ENCODE data around the gene RASAL2. TPM values are rescaled to one million over a fixed set of nuclear protein-coding genes. Genes with fewer than 3 reads are reported as not detected.

Gene RASAL2
- total RNA-seq, 4 donors from 2014 or later = 26.0 to 51.4 (median 31.0) TPM

DNA sequence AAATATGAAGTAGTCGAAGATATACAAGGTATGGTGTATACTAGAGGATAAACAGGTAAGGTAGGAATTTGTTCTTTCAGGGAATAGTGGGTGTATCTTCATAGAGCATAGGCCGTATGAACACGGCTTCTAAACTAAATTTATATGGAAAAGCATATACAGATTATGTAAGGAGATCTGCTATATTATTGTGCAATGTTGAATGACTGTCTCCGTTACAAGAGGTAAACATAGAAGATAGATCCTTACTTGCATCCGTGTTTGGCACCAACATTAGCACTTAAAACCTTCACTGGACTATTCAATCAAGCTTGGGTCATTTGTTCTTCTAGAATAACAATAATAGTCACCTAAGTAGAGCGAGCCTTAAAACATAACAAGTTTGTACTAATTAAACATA, 357.0 kb downstream of the RASAL2 start:
- DNase-seq (ENCODE audit: low spot score in 2 of 2) = no peak
- WGBS, 2 donors = 81 to 94% methylated on average over 6 of the region's 6 CpGs
- no peak overlapping the region for H3K4me3 ChIP-seq (ENCODE audit: low read depth, poor library complexity, severe bottlenecking)
- intact Hi-C loops (cut with DNase I; ENCODE audit: low total_unique reads) = no loop called here
- no peak for TF ChIP-seq POLR2A (IDR thresholded peaks at IDR 0.05)
- no peak for TF ChIP-seq CTCF (IDR thresholded peaks at IDR 0.05)

DNA sequence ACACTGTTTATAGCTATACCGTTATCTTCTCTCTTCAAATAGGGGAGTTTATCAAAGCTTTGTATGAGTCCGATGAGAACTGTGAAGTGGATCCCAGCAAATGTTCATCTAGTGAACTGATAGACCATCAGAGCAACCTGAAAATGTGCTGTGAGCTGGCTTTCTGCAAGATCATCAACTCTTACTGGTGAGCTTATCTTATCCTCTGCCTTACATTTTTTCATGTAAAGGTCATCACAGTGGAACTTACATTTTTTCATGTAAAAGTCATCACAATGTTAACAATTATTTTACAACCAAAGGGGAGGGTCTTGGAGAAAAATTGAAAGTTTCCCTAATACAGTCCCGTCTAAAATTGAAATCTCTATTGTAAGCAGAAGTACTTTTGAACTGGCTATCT, 357.6 kb downstream of the RASAL2 start:
- intact Hi-C loops (cut with DNase I; ENCODE audit: low total_unique reads) = no loop called here
- no peak for TF ChIP-seq CTCF (IDR thresholded peaks at IDR 0.05)
- TF ChIP-seq POLR2A (IDR thresholded peaks at IDR 0.05) = no peak
- H3K4me3 ChIP-seq (ENCODE audit: low read depth, poor library complexity, severe bottlenecking) = no peak overlapping the region
- WGBS, 2 donors = 85% methylated on average over 3 of the region's 3 CpGs
- no peak for DNase-seq (ENCODE audit: low spot score in 2 of 2)

DNA sequence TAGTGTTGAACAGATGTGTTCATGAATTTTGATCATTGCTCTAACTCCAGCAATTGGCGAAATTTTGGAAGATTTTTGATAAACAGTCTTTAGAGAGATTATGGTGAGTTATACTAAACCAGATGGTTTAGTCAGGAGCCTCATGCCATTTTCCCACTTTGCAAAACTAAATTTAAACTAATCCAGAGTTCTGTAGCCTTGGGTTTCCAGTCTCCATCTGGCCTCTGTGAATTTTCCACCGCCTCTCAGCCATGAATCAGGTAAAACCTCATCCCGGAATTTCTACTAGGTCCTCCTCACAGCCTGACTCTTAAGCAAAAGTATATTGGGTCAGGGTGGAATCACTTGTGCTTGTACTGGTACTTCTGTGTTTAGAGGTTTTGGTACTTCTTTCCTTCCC, 358.1 kb downstream of the RASAL2 start:
- no peak for DNase-seq (ENCODE audit: low spot score in 2 of 2)
- H3K4me3 ChIP-seq (ENCODE audit: low read depth, poor library complexity, severe bottlenecking) = no peak overlapping the region
- intact Hi-C loops (cut with DNase I; ENCODE audit: low total_unique reads) = no loop called here
- no peak for TF ChIP-seq POLR2A (IDR thresholded peaks at IDR 0.05)
- TF ChIP-seq CTCF (IDR thresholded peaks at IDR 0.05) = no peak
- 93 to 95% methylated on average over 3 of the region's 3 CpGs for WGBS, 2 donors

DNA sequence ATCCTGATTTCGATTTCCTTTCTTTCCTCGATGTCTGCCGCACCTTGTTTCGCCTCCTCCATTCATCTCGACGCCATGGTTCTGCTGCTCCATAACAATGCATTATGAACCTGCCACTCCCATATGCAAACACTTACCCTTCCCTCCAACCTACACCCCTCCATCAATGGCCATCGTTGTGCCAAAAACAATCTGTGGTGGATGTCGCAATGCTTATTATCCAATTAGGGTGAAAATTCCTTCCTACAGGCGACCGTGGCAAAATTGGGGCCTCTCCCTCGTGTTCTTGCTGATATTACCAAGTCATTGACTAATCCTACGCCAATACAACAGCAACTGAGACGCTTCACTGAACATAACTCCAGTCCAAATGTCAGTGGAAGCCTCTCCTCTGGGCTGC, 362.6 kb downstream of the RASAL2 start:
- WGBS, 2 donors = 88 to 89% methylated on average over 13 of the region's 13 CpGs
- DNase-seq (ENCODE audit: low spot score in 2 of 2) = no peak
- intact Hi-C loops (cut with DNase I; ENCODE audit: low total_unique reads) = no loop called here
- H3K4me3 ChIP-seq (ENCODE audit: low read depth, poor library complexity, severe bottlenecking) = no peak overlapping the region
- TF ChIP-seq CTCF (IDR thresholded peaks at IDR 0.05) (no peak), POLR2A (IDR thresholded peaks at IDR 0.05) (no peak)

DNA sequence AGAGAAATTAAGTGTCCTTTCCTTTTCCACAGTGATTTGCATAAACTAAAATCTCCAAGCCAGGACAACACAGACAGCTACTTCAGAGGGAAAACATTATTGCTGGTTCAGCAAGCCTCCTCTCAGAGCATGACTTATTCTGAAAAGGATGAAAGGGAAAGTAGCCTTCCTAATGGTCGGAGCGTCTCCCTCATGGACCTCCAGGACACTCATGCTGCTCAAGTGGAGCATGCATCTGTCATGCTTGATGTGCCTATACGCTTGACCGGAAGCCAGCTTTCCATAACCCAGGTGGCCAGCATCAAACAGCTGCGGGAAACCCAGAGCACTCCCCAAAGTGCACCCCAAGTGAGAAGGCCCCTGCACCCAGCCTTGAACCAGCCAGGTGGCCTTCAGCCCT, 363.7 kb downstream of the RASAL2 start:
- 97 to 100% methylated on average over 5 of the region's 5 CpGs for WGBS, 2 donors
- intact Hi-C loops (cut with DNase I; ENCODE audit: low total_unique reads) = no loop called here
- no peak overlapping the region for H3K4me3 ChIP-seq (ENCODE audit: low read depth, poor library complexity, severe bottlenecking)
- DNase-seq (ENCODE audit: low spot score in 2 of 2) = no peak
- no peak for TF ChIP-seq POLR2A (IDR thresholded peaks at IDR 0.05)
- no peak for TF ChIP-seq CTCF (IDR thresholded peaks at IDR 0.05)

DNA sequence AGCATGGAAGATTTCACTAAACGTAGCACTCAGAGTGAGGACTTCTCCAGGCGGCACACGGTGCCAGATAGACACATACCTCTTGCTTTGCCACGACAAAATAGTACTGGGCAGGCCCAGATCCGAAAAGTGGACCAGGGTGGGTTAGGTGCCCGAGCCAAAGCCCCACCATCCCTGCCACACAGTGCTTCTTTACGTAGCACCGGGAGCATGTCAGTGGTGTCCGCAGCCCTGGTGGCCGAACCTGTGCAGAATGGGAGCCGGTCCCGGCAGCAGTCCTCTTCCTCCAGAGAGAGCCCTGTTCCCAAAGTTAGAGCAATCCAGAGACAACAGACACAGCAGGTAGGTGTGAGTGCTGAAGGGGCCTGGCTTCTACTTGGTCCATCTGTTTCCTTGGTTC, 364.3 kb downstream of the RASAL2 start:
- TF ChIP-seq POLR2A (IDR thresholded peaks at IDR 0.05) = no peak
- TF ChIP-seq CTCF (IDR thresholded peaks at IDR 0.05) = no peak
- WGBS, 2 donors = 96 to 98% methylated on average over 11 to 12 of the region's 12 CpGs
- intact Hi-C loops (cut with DNase I; ENCODE audit: low total_unique reads) = no loop called here

More for the DNA sequence above, 364.3 kb downstream of the RASAL2 start:
- DNase-seq (ENCODE audit: low spot score in 2 of 2) = no peak
- H3K4me3 ChIP-seq (ENCODE audit: low read depth, poor library complexity, severe bottlenecking) = no peak overlapping the region
